GM23338 (cell line): Measurements from ENCODE around the gene CKS1B. TPM values are rescaled to one million over a fixed set of nuclear protein-coding genes. Genes with fewer than 3 reads are reported as not detected.

Source experiments
- ATAC-seq: fragments of 200-7000 bp; cut with Tn5 transposase; 3 replicates; pipeline ENCODE4 v1.9.1; 2020
- DNase-seq: peaks from one replicate; pipeline ENCODE4 v3.0.0-alpha.2; 2015; ENCODE audit warnings: low spot score
- H2AFZ ChIP-seq: fragments of 200-600 bp; sonication (generic); 2 replicates; pipeline ENCODE4 v1.8.0; 2016; ENCODE audit warnings: antibody characterized with exemption, mild to moderate bottlenecking, moderate library complexity
- H3F3A ChIP-seq: fragments of 200-600 bp; sonication (generic); replicated peaks from 2 replicates; pipeline ENCODE4 v1.8.0; 2017; ENCODE audit warnings: antibody characterized with exemption, mixed run types, low read depth
- H3K27ac ChIP-seq: fragments of 200-600 bp; sonication (generic); 2 replicates; pipeline ENCODE4 v1.6.1; 2016; ENCODE audit warnings: low read depth
- H3K27me3 ChIP-seq: fragments of 200-600 bp; sonication (generic); 2 replicates; pipeline ENCODE4 v1.8.0; 2016; ENCODE audit warnings: mild to moderate bottlenecking, mixed run types, moderate library complexity; ENCODE audit not compliant: insufficient read depth
- H3K36me3 ChIP-seq: fragments of 200-600 bp; sonication (generic); 2 replicates; pipeline ENCODE4 v1.8.0; 2016; ENCODE audit warnings: mild to moderate bottlenecking; ENCODE audit not compliant: insufficient read depth
- H3K4me1 ChIP-seq: fragments of 200-600 bp; sonication (generic); 2 replicates; pipeline ENCODE4 v1.8.0; 2016; ENCODE audit warnings: mild to moderate bottlenecking, moderate library complexity; ENCODE audit not compliant: insufficient read depth
- H3K4me2 ChIP-seq: fragments of 200-600 bp; sonication (generic); 2 replicates; pipeline ENCODE4 v1.7.1; 2017; ENCODE audit warnings: mixed run types
- H3K4me3 ChIP-seq: fragments of 200-600 bp; sonication (generic); 2 replicates; pipeline ENCODE4 v1.6.1; 2016; ENCODE audit warnings: mixed run types
- H3K79me2 ChIP-seq: fragments of 200-600 bp; sonication (generic); replicated peaks from 2 replicates; pipeline ENCODE4 v1.8.0; 2017; ENCODE audit warnings: mild to moderate bottlenecking; ENCODE audit not compliant: insufficient read depth
- H3K9me2 ChIP-seq: fragments of 200-600 bp; sonication (generic); 2 replicates; pipeline ENCODE4 v1.8.0; 2017; ENCODE audit not compliant: insufficient read depth
- H4K20me1 ChIP-seq: fragments of 200-600 bp; sonication (generic); replicated peaks from 2 replicates; pipeline ENCODE4 v1.8.0; 2017; ENCODE audit warnings: mild to moderate bottlenecking; ENCODE audit not compliant: insufficient read depth
- H3K27ac Mint-ChIP-seq: 2 replicates; pipeline ENCODE4 v1.8.0; 2020; ENCODE audit warnings: inconsistent platforms, mild to moderate bottlenecking, moderate library complexity, mixed read lengths
- H3K27me3 Mint-ChIP-seq: 3 replicates; pipeline ENCODE4 v1.8.0; 2022; ENCODE audit warnings: low read depth, mild to moderate bottlenecking, moderate library complexity, mixed read lengths, inconsistent platforms; ENCODE audit not compliant: insufficient read depth, poor library complexity
- H3K36me3 Mint-ChIP-seq: 3 replicates; pipeline ENCODE4 v1.8.0; 2021; ENCODE audit warnings: low read depth, mild to moderate bottlenecking, inconsistent platforms, moderate library complexity, mixed read lengths
- H3K4me1 Mint-ChIP-seq: 3 replicates; pipeline ENCODE4 v1.8.0; 2020; ENCODE audit warnings: mild to moderate bottlenecking, inconsistent platforms, mixed read lengths
- H3K4me3 Mint-ChIP-seq: 3 replicates; pipeline ENCODE4 v1.8.0; 2021; ENCODE audit warnings: moderate library complexity, mild to moderate bottlenecking, inconsistent platforms, mixed read lengths
- H3K9me3 Mint-ChIP-seq: 3 replicates; pipeline ENCODE4 v1.8.0; 2020; ENCODE audit warnings: moderate library complexity, mild to moderate bottlenecking, inconsistent platforms, mixed read lengths
- ETS1 ChIP-seq: IDR thresholded peaks from 2 replicates; pipeline ENCODE4 v1.6.1; 2016; ENCODE audit warnings: antibody characterized with exemption
- EZH2 ChIP-seq: fragments of 200-600 bp; sonication (generic); IDR thresholded peaks from one replicate; pipeline ENCODE4 v1.8.0; 2017; ENCODE audit warnings: antibody characterized with exemption, mild to moderate bottlenecking, low read depth; ENCODE audit not compliant: unreplicated experiment
- JUNB ChIP-seq: IDR thresholded peaks from one replicate; pipeline ENCODE4 v1.6.1; 2016; ENCODE audit warnings: antibody characterized with exemption; ENCODE audit not compliant: unreplicated experiment
- NANOG ChIP-seq: IDR thresholded peaks from 2 replicates; pipeline ENCODE4 v1.6.1; 2016; ENCODE audit warnings: antibody characterized with exemption, borderline replicate concordance
- POLR2AphosphoS5 ChIP-seq: IDR thresholded peaks from 2 replicates; pipeline ENCODE4 v1.6.1; 2016; ENCODE audit warnings: antibody characterized with exemption, low read depth
- REST ChIP-seq: IDR thresholded peaks from one replicate; pipeline ENCODE4 v1.6.1; 2018; ENCODE audit warnings: antibody characterized with exemption; ENCODE audit not compliant: unreplicated experiment
- STAT1 ChIP-seq: IDR thresholded peaks from one replicate; pipeline ENCODE4 v1.6.1; 2016; ENCODE audit warnings: antibody characterized with exemption; ENCODE audit not compliant: unreplicated experiment
- ZNF114 ChIP-seq: fragments of 250-450 bp; sonication (Bioruptor Pico); IDR thresholded peaks from 2 replicates; pipeline ENCODE4 v1.5.0; 2020; ENCODE audit warnings: mild to moderate bottlenecking, moderate library complexity
- ZNF331 ChIP-seq: fragments of 250-450 bp; sonication (Bioruptor Pico); IDR thresholded peaks from 2 replicates; pipeline ENCODE4 v1.5.0; 2020; ENCODE audit warnings: low read depth, mild to moderate bottlenecking, moderate library complexity
- ZNF462 ChIP-seq: fragments of 250-450 bp; sonication (Bioruptor Pico); IDR thresholded peaks from 2 replicates; pipeline ENCODE4 v1.5.0; 2020; ENCODE audit warnings: mild to moderate bottlenecking, moderate library complexity
- polyA plus RNA-seq: library from polyadenylated mRNA; unstranded; fragments of >200 nt; fragmentation: Nextera tagmentation; extraction: Ambion mirVana; gene quantifications from 2 replicates; pipeline ENCODE4 v1.2.1, GENCODE V29; 2016
- total RNA-seq: library from RNA; depleted of rRNA; stranded (reverse); fragments of >200 nt; shearing (Covaris generic); gene quantifications from 2 replicates; pipeline ENCODE4 v1.2.3, GENCODE V29; 2014

Gene CKS1B
- total and polyA plus RNA-seq, 2 experiments from 2014 or later, result 296 to 617 TPM

- Histone ChIP-seq H4K20me1 (peaks cover 19% of the 10 kb centered on the region), H3F3A (peaks cover 34% of the 10 kb centered on the region), H3K79me2 (peaks cover 13% of the 10 kb centered on the region), H3K9me2 (no peaks in the 10 kb centered on the region), H3K27ac (no peak overlapping the region), H3K36me3 (0 out of 2 replicates have a peak, but pooled peaks cover 2% of the 10 kb centered on the region), H3K4me3 (no peak overlapping the region), H3K4me2 (no peak overlapping the region), H3K4me1 (peaks cover 45% of the 10 kb centered on the region), H3K27me3 (no peaks in the 10 kb centered on the region), H2AFZ (no peak overlapping the region)
- Mint-ChIP-seq H3K27ac (no peak overlapping the region), H3K4me3 (no peak overlapping the region; the same call in 2 of the 3 replicates), H3K36me3 (peaks cover 33% of the 10 kb centered on the region), H3K9me3 (no peaks in the 10 kb centered on the region), H3K4me1 (peaks cover 66% of the 10 kb centered on the region), H3K27me3 (peaks cover 37% of the 10 kb centered on the region)
- TF ChIP-seq REST (no peak), JUNB (no peak), STAT1 (no peak)
- no peak for ATAC-seq
- no peak for DNase-seq
These were observed 16.4 kb upstream of the CKS1B start for GRCh38 chr1:154958036-154958435.

- H3K4me3 ChIP-seq, result no peak overlapping the region
- 0 out of 3 replicates have a peak overlapping the region, but pooled peaks have one; percentile 9 for H3K4me3 Mint-ChIP-seq
- H3K79me2 ChIP-seq, result peaks cover 13% of the 10 kb centered on the region
- no peak overlapping the region for H3K27ac Mint-ChIP-seq
- H3K27me3 ChIP-seq, result no peaks in the 10 kb centered on the region
- H3K9me3 Mint-ChIP-seq, result no peaks in the 10 kb centered on the region
- H3K27ac ChIP-seq, result no peak overlapping the region
- peaks cover 50% of the 10 kb centered on the region for H3K4me1 ChIP-seq
- H3F3A ChIP-seq, result peaks cover 43% of the 10 kb centered on the region
- ATAC-seq (no peak), DNase-seq (no peak)
- peaks cover 41% of the 10 kb centered on the region for H3K36me3 Mint-ChIP-seq
- H3K27me3 Mint-ChIP-seq, result peaks cover 33% of the 10 kb centered on the region
- no peak overlapping the region for H2AFZ ChIP-seq
- no peak overlapping the region for H3K4me2 ChIP-seq
- H4K20me1 ChIP-seq, result peaks cover 22% of the 10 kb centered on the region
- peaks cover 68% of the 10 kb centered on the region for H3K4me1 Mint-ChIP-seq
- H3K9me2 ChIP-seq, result no peaks in the 10 kb centered on the region
- H3K36me3 ChIP-seq, result peaks cover 10% of the 10 kb centered on the region; the same call in 1 of the 2 replicates
- TF ChIP-seq ETS1 (no peak), ZNF114 (CRISPR knock-in tag) (no peak), NANOG (no peak), EZH2 (no peak), STAT1 (no peak), POLR2AphosphoS5 (no peak), ZNF331 (CRISPR knock-in tag) (no peak), ZNF462 (CRISPR knock-in tag) (no peak)
These were observed 15.6 kb upstream of the CKS1B start for GRCh38 chr1:154958681-154959425.
